Immature natural killer cell (primary cell): Measurements from ENCODE around the gene HK3. TPM values are rescaled to one million over a fixed set of nuclear protein-coding genes. Genes with fewer than 3 reads are reported as not detected.

Source experiments
- DNase-seq, 3 donors: peaks; one replicate each; pipeline ENCODE4 v3.0.0; 2022; ENCODE audit warnings: mixed read lengths in 1 of 3
- H3K27ac Mint-ChIP-seq, 6 donors: one replicate each; pipeline ENCODE4 v1.8.0; 2020; ENCODE audit warnings: mixed read lengths in 6 of 6, mild to moderate bottlenecking in 5 of 6, inconsistent platforms in 4 of 6, moderate library complexity in 3 of 6
- H3K27me3 Mint-ChIP-seq, 3 donors: one replicate each; pipeline ENCODE4 v1.8.0; 2020 to 2021; ENCODE audit warnings: low read depth in 3 of 3, mild to moderate bottlenecking in 3 of 3, mixed read lengths in 3 of 3, moderate library complexity in 3 of 3, inconsistent platforms in 1 of 3
- H3K36me3 Mint-ChIP-seq, 3 donors: one replicate each; pipeline ENCODE4 v1.8.0; 2020; ENCODE audit warnings: mixed read lengths in 3 of 3, inconsistent platforms in 2 of 3, mild to moderate bottlenecking in 2 of 3
- H3K4me1 Mint-ChIP-seq, 2 donors: one replicate each; pipeline ENCODE4 v1.8.0; 2020; ENCODE audit warnings: inconsistent platforms in 2 of 2, mild to moderate bottlenecking in 2 of 2, mixed read lengths in 2 of 2, moderate library complexity in 1 of 2
- H3K4me3 Mint-ChIP-seq, 5 donors: one replicate each; pipeline ENCODE4 v1.8.0; 2020; ENCODE audit warnings: mild to moderate bottlenecking in 5 of 5, mixed read lengths in 5 of 5, inconsistent platforms in 3 of 5, moderate library complexity in 3 of 5
- H3K9me3 Mint-ChIP-seq, 6 donors: one replicate each; pipeline ENCODE4 v1.8.0; 2020; ENCODE audit warnings: mild to moderate bottlenecking in 6 of 6, mixed read lengths in 6 of 6, inconsistent platforms in 4 of 6, moderate library complexity in 3 of 6
- polyA plus RNA-seq, 3 donors: library from polyadenylated mRNA; unstranded; fragments of 300-500 nt; fragmentation: Illumina TruSeq; gene quantifications; one replicate each; pipeline ENCODE4 v1.2.3, GENCODE V29; 2021

Gene HK3
- polyA plus RNA-seq, 3 donors from 2014 or later, result 0.21 to 2.5 (median 2.4) TPM

DNA sequence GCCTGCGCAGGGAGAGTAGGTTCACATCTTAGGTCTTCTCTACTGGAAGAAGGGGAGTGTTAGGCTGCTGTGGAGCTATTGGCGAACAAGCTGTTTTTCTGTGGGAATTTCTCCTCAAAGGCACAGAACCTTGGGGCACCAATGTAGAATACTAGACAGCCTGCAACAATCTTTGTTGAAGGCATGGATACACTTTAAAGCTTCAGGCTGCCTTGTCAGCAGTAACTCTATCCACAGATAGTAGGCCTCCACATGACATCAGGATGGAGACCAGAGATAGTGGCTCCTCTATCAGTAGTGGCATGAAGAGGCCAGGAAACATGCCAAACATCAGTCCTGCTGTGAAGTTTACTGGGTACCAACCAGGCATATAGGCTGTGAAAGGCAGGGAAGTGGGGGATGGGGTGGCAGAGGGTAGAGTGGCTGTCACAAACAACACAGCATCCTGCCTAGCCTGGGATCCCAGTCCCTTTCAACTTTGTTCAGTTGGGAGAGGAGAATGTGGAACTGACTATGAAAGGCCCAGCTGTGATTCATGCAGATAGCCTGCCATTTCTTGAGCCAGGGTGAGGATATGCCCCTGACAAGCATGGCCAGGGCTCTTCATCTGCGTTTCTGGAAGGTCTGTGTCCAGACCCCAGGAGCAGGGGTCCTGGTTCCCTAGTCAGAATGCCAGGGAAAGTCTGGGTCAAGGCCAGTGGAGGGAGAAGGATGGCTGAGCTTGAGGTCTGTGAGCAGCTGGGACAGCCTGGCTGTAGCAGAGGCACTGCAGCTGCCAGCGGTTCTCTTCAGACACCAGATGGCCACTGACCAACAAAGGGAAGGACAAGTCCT, 1.0 kb upstream of the HK3 start:
- Mint-ChIP-seq H3K4me3 (no peak overlapping the region), H3K9me3 (peaks cover 0 to 2% (median 0%) of the 10 kb centered on the region in 6 donors), H3K36me3 (peaks cover 1 to 29% (median 11%) of the 10 kb centered on the region in 3 donors), H3K4me1 (peaks cover 11 to 18% of the 10 kb centered on the region in 2 donors), H3K27ac (peak overlapping the region in 1 of 6 donors; percentile 37), H3K27me3 (peaks cover 0 to 2% (median 0%) of the 10 kb centered on the region in 3 donors)
- no peak for DNase-seq

DNA sequence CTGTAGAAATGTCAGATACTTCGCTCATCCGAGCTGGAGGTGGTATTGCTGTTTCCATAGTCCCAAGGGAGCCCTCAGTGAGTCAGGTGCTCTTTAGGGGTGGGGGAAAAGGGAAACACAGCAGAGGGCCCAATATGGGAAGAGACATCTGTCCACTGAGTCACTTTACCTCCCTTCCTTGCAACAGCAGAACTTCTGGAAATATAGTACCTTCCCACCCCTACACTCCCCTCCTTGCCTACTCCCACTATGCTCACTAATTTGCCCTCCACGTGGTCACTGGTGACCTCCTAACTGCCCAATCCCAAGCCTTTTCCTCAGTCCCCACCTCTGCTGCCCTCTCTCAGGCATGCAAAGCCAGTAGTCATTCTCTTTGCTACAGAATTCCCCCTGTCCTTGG, 1.9 kb downstream of the HK3 start:
- H3K4me3 Mint-ChIP-seq, result no peak overlapping the region
- DNase-seq, result no peak
- H3K9me3 Mint-ChIP-seq, result peaks cover 0 to 2% (median 0%) of the 10 kb centered on the region in 6 donors
- peaks cover 11 to 18% of the 10 kb centered on the region in 2 donors for H3K4me1 Mint-ChIP-seq
- peaks cover 0 to 2% (median 2%) of the 10 kb centered on the region in 3 donors for H3K27me3 Mint-ChIP-seq
- H3K36me3 Mint-ChIP-seq, result peaks cover 0 to 9% (median 3%) of the 10 kb centered on the region in 3 donors
- H3K27ac Mint-ChIP-seq, result no peak overlapping the region

DNA sequence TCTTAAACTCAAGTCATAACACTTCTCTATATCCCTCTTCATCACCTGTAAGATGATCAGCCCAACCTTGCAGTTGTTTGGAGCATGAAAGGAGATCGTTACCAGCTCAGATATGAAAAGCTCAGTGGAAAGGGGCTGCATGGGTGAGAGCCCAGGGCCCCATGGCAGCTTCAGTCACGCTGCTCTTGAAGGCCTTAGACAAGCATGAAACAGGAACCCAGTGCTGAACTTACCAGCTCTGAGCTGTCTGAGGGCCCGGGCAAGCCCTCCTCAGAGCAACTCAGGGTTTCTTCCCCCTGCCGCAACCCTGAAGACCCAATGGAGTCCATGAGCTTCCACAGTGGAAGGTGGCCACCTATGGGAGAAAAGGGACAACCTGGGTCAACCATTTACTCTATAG, 3.3 kb downstream of the HK3 start:
- peaks cover 0 to 2% (median 0%) of the 10 kb centered on the region in 6 donors for H3K9me3 Mint-ChIP-seq
- DNase-seq, result no peak
- no peak overlapping the region for H3K27ac Mint-ChIP-seq
- no peak overlapping the region for H3K4me3 Mint-ChIP-seq
- peaks cover 0 to 6% (median 2%) of the 10 kb centered on the region in 3 donors for H3K27me3 Mint-ChIP-seq
- peaks cover 0 to 3% (median 0%) of the 10 kb centered on the region in 3 donors for H3K36me3 Mint-ChIP-seq
- peaks cover 11 to 14% of the 10 kb centered on the region in 2 donors for H3K4me1 Mint-ChIP-seq

DNA sequence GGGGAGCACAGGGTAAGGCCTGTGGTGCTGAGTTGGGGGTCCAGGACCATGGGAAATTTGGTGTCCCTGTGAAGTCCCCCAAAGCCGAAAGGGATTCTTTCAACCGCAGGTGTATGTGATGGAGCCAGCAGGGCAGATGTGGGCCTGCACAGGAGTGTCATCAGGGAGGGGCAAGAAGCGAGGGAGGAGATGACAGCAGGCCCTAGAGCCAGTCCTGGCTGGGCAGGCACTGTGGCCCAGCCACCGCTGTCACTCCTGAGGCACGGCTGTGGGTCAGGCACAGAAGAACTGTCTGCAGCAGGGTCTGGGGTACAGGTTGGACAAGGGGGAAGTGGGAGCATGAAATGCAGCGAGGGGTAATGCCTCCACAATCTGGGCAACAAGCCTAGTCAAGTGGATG, 4.8 kb downstream of the HK3 start:
- Mint-ChIP-seq H3K27ac (no peak overlapping the region), H3K9me3 (no peaks in the 10 kb centered on the region), H3K4me1 (peaks cover 5% of the 10 kb centered on the region in 2 donors), H3K36me3 (peaks cover 0 to 3% (median 0%) of the 10 kb centered on the region in 3 donors), H3K4me3 (no peak overlapping the region), H3K27me3 (peaks cover 0 to 6% (median 2%) of the 10 kb centered on the region in 3 donors)
- DNase-seq, result no peak

DNA sequence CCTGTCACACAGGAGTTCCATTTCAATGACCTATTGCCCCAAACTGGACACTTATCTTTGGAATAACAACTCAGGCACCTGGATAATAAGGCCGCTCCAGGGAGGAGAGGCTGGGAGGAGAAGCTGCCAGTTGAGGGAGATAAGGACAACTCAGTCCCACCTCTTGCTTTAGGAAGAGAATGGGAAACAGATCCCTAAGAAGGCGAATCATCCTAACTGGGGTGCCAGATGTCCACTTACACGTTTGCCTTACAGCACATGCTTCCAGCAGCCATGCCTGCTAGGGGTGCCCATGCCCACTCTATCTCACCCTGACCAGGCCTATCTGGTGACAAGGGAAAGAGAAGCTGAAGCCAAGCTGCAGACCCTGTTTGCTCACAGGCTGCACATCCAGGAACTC, 6.5 kb downstream of the HK3 start:
- Mint-ChIP-seq H3K36me3 (peaks cover 0 to 3% (median 0%) of the 10 kb centered on the region in 3 donors), H3K27ac (no peak overlapping the region), H3K4me1 (no peaks in the 10 kb centered on the region), H3K9me3 (no peaks in the 10 kb centered on the region), H3K4me3 (no peak overlapping the region), H3K27me3 (peaks cover 0 to 6% (median 5%) of the 10 kb centered on the region in 3 donors)
- no peak for DNase-seq

DNA sequence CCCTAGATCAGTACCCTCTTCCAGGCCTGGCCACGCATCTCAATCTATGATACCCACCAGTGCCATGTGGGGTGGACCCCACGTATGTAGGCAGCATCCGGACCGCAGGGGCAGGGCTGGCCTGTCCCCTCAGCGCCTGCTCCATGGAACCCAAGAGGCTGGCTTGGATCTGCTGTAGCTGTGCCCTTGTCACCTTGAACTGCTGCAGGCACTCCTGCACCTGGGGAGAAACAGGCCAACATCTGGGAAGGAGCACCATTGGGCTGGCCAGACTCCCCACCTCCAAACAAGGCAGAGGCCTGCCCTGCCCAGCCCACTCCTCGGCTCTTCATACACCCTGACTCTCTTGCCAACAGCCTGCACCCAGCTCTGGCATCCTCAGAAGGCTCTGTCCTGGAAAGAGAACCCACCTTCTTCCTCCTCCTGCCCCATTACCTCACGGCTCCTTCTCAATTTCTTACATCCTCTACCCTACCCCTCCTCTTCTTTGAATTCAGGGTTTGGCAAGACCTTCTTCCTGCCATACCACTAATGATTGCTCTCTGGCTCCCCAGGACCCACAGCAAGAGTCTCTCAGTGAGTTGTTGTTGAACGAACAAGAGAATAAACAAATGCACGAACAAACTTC, 7.7 kb downstream of the HK3 start:
- DNase-seq, result no peak
- H3K4me1 Mint-ChIP-seq, result no peaks in the 10 kb centered on the region
- H3K27me3 Mint-ChIP-seq, result peaks cover 0 to 6% (median 5%) of the 10 kb centered on the region in 3 donors
- no peak overlapping the region for H3K27ac Mint-ChIP-seq
- H3K36me3 Mint-ChIP-seq, result peaks cover 0 to 3% (median 0%) of the 10 kb centered on the region in 3 donors
- no peak overlapping the region for H3K4me3 Mint-ChIP-seq
- no peaks in the 10 kb centered on the region for H3K9me3 Mint-ChIP-seq

DNA sequence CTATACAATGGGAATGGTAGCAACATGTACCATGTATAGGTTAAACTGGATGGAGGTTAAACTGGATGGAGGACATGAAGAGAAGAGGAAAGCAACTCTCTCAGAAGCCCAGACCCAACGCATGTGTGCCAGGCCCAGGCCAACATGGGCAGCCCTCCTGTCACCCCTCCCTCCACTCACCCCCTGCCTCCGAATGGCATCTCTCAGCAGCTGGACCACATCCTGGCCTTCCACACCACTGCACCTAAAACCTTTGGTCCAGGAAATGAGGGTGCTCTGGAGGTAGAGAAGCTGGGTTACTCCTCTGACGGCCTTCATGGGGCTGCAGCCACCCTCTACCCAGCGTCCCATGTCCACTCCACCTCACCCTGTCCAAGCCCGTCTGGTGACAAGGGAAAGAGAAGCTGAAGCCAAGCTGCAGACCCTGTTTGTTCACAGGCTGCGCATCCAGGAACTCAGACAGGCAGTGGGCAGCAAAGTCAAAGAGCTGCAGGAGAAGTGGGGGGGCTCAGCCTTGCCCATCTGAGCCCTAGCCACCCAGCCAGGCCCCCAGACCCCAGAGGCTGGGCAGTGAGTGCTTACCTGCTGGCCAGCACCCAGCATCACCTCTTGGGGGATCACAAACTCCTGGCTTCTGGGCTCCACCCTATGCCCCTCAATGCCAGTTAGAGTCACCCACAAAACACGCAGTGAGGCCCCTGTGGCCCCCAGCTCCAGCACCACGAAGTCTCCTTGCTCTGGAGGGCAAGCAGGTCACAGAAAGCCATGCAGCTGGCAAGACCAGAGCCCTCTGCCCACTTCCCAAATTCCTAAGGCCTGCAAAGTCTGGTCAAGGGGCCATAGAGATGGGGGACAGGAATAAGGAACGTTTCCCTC, 8.5 kb downstream of the HK3 start:
- Mint-ChIP-seq H3K27ac (no peak overlapping the region), H3K27me3 (peaks cover 0 to 7% (median 5%) of the 10 kb centered on the region in 3 donors), H3K9me3 (no peaks in the 10 kb centered on the region), H3K36me3 (peaks cover 0 to 3% (median 0%) of the 10 kb centered on the region in 3 donors), H3K4me1 (no peaks in the 10 kb centered on the region), H3K4me3 (no peak overlapping the region)
- no peak for DNase-seq

DNA sequence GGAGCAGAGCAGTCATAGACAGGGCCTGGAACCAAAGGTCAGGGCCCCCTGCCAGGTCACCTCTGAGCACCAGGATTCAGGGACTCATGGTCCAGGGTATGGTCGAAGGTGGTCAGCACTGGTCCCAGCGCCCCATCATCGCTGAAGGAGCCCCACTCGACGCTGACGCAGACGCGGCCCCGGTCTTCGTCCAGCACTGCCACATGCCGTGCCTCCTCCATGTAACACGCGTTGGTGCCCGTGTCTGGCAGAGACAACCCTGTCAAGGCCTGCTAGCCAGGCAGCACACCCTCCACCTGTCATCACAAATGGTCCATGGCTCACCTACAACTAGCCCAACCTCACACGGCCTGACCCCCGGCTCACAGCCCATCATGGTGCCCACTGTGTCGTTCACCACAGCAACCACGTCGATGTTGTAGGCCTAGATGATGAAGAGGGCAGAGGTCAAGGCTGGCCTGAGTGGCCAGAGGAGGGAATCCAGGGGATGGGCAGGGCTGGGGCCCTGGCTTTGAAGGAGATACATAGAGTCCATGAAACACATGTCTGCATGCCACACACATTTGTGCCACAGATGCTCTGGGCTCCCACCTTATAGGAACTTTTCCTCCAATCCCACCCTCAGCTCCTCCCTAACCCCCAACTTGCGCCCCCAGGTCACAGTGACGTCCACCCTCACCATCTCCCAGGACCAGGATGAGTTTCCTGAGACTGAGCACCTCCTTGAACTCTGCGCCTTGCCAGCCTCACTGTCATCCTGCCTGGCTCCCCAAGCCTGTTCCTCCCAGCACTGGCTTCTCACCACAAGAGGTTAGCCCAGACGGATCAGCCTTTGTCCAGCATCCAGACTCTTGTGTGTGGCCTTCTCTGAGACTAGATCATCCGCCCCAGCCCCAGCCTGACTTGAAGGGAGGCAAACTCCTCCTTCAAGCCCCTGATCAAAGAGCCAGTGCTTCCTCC, 9.5 kb downstream of the HK3 start:
- H3K4me1 Mint-ChIP-seq, result no peaks in the 10 kb centered on the region
- H3K27me3 Mint-ChIP-seq, result peaks cover 0 to 12% (median 5%) of the 10 kb centered on the region in 3 donors
- no peak for DNase-seq
- no peak overlapping the region for H3K27ac Mint-ChIP-seq
- H3K9me3 Mint-ChIP-seq, result no peaks in the 10 kb centered on the region
- H3K4me3 Mint-ChIP-seq, result no peak overlapping the region
- H3K36me3 Mint-ChIP-seq, result peaks cover 0 to 3% (median 0%) of the 10 kb centered on the region in 3 donors

DNA sequence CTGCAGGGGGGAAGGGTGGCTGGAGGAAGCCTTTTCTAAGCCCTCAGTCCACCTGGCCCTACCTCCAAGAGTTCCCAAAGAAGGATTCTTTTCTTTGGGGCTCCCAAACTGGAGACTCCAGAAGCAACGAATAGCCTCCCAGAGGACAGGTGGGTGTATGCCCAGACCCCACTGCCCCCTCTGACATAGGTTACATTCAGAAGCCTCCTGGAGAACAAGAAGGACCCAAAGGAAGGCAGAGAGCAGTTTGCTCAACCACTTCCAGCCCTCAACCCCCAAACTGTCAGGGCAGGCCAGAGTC, 10.3 kb downstream of the HK3 start:
- Mint-ChIP-seq H3K27ac (no peak overlapping the region), H3K36me3 (peaks cover 0 to 3% (median 0%) of the 10 kb centered on the region in 3 donors), H3K27me3 (peaks cover 0 to 12% (median 4%) of the 10 kb centered on the region in 3 donors), H3K4me3 (no peak overlapping the region), H3K4me1 (no peaks in the 10 kb centered on the region), H3K9me3 (no peaks in the 10 kb centered on the region)
- no peak for DNase-seq

DNA sequence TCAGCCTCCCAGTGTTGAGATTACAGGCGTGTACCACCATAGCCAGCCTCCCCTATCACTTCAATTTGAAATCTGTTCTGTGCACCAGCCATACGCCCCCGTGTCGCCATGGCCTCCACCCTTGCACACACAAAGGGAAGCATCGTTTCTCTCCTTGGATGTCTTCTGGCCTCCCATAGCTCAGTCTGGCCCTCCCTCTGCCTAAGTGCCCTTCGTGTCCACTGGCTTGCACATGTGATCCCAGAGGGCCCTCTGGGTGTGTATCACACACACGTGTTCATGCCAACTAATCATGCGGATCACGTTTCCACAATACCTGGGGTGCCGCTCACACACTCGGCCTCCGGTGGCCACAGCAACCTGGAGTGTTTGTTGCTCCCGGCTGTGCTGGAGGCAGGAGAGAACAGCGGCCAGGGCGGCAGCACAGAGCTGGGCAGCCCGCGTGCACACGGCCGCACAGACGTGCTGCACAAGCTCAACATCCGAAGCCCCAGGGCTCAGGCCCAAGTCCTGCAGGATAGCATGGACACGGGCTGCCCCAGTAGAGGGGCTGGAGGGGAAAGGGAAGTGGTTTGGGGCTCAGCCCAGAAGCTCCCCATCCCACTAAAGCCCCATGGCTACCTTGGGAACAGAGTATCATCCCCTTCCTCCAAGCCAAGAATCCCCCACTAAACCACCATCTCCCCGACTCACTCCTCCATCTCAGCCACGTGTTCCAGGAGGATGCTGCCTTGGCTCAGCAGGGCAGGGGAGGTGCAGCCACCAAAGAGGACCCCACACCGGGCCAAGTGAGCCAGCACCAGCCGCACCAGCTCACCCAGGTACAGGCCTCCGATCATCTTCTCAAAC, 10.9 kb downstream of the HK3 start:
- H3K4me3 Mint-ChIP-seq, result no peak overlapping the region

DNA sequence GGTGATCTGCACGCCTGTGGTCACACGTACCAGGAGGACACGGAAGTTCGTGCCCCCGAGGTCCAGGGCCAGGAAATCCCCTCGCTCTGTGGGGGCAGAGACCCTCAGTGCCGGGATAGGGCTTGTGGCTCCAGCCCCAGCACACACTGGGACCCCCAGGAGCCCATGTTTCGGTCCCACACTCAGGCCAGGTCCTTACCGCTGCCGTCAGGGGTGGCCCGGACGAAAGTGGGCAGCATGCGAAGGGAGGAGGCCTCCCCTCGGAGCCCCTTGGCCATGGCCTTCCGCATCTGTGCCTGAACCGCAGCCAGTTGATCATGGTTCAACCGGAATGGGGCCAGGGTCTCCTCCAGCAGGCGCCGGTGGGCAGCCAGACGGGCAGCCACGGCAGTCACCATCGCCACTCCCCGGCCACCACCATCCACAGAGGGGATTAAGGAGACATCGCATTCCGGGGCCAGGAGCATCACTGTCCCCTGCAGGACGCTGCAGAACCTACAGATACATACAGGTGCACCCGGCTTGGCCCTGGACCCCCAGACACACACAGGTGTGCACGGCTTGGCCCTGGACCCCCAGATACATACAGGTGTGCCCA, 11.8 kb downstream of the HK3 start:
- Mint-ChIP-seq H3K36me3 (no peaks in the 10 kb centered on the region), H3K4me1 (no peaks in the 10 kb centered on the region), H3K27me3 (peaks cover 0 to 11% (median 4%) of the 10 kb centered on the region in 3 donors), H3K4me3 (no peak overlapping the region), H3K9me3 (no peaks in the 10 kb centered on the region), H3K27ac (no peak overlapping the region)
- DNase-seq, result no peak

More for the DNA sequence above, 10.9 kb downstream of the HK3 start:
- peaks cover 0 to 12% (median 3%) of the 10 kb centered on the region in 3 donors for H3K27me3 Mint-ChIP-seq
- H3K27ac Mint-ChIP-seq, result no peak overlapping the region
- DNase-seq, result no peak
- no peaks in the 10 kb centered on the region for H3K4me1 Mint-ChIP-seq
- H3K9me3 Mint-ChIP-seq, result no peaks in the 10 kb centered on the region
- H3K36me3 Mint-ChIP-seq, result no peaks in the 10 kb centered on the region
